Measurements from ENCODE around the gene MGRN1.

Gene MGRN1

DNA sequence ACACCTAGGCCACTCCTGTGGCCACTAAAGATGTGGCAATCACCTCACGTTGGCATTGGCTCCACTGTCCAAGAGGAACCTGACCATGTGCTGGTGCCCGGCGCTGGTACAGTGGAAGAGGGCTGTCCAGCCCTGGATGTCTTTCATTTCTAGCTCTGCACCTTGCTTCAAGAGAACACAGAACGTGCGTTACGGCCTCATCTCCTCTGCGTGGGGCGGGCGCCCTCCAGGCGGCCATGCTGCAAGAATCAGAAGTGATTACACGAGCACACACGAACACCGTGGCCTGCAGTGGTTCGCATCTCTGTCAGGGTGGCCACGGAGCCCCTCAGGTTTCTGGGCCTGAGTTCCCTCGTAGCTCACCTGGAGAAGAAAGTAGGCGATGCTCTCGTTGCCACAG is 102.0 kb downstream of the MGRN1 start:
- TF ChIP-seq YY1 (IDR thresholded peaks at IDR 0.05; ENCODE audit: low read depth) (no peak), EGR1 (IDR thresholded peaks at IDR 0.05) (no peak), ZBTB7A (IDR thresholded peaks at IDR 0.05; ENCODE audit: low read depth) (no peak), TEAD4 (IDR thresholded peaks at IDR 0.05) (no peak), TAF1 (IDR thresholded peaks at IDR 0.05; ENCODE audit: low read depth) (no peak), TCF12 (IDR thresholded peaks at IDR 0.05; ENCODE audit: low read depth) (no peak), NFIC (IDR thresholded peaks at IDR 0.05) (no peak), EP300 (IDR thresholded peaks at IDR 0.05; ENCODE audit: borderline replicate concordance) (no peak), RAD21 (IDR thresholded peaks at IDR 0.05; ENCODE audit: low read depth) (no peak), CEBPB (IDR thresholded peaks at IDR 0.05) (no peak)
- TF ChIP-seq, protein P1, sequence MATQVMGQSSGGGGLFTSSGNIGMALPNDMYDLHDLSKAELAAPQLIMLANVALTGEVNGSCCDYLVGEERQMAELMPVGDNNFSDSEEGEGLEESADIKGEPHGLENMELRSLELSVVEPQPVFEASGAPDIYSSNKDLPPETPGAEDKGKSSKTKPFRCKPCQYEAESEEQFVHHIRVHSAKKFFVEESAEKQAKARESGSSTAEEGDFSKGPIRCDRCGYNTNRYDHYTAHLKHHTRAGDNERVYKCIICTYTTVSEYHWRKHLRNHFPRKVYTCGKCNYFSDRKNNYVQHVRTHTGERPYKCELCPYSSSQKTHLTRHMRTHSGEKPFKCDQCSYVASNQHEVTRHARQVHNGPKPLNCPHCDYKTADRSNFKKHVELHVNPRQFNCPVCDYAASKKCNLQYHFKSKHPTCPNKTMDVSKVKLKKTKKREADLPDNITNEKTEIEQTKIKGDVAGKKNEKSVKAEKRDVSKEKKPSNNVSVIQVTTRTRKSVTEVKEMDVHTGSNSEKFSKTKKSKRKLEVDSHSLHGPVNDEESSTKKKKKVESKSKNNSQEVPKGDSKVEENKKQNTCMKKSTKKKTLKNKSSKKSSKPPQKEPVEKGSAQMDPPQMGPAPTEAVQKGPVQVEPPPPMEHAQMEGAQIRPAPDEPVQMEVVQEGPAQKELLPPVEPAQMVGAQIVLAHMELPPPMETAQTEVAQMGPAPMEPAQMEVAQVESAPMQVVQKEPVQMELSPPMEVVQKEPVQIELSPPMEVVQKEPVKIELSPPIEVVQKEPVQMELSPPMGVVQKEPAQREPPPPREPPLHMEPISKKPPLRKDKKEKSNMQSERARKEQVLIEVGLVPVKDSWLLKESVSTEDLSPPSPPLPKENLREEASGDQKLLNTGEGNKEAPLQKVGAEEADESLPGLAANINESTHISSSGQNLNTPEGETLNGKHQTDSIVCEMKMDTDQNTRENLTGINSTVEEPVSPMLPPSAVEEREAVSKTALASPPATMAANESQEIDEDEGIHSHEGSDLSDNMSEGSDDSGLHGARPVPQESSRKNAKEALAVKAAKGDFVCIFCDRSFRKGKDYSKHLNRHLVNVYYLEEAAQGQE (IDR thresholded peaks at IDR 0.05; ENCODE audit: low read depth): no peak
- TF ChIP-seq, protein P2, sequence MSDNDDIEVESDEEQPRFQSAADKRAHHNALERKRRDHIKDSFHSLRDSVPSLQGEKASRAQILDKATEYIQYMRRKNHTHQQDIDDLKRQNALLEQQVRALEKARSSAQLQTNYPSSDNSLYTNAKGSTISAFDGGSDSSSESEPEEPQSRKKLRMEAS (IDR thresholded peaks at IDR 0.05): no peak
- TF ChIP-seq, protein P3, sequence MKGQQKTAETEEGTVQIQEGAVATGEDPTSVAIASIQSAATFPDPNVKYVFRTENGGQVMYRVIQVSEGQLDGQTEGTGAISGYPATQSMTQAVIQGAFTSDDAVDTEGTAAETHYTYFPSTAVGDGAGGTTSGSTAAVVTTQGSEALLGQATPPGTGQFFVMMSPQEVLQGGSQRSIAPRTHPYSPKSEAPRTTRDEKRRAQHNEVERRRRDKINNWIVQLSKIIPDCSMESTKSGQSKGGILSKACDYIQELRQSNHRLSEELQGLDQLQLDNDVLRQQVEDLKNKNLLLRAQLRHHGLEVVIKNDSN (IDR thresholded peaks at IDR 0.05): no peak

DNA sequence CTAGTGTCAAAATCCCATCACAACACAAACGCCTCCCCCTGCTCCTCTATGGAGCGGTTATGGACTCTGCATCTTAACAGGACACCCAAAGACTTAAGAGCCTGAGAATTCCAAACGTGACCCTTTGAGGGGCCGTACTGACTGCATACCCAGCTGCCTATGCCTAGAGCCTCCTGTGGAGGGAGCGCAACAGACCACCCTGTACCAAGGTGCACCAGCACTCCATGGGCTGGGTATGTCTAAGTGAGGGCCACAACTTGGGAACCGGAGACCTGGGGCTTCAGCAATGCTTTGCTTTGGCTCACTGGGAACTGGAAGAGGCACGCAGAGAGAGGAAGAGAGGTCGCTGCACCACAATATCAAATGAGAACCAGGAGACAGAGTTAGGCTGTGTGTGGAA is 104.0 kb downstream of the MGRN1 start:
- TF ChIP-seq EGR1 (IDR thresholded peaks at IDR 0.05) (no peak), NFIC (IDR thresholded peaks at IDR 0.05) (no peak), RAD21 (IDR thresholded peaks at IDR 0.05; ENCODE audit: low read depth) (no peak), YY1 (IDR thresholded peaks at IDR 0.05; ENCODE audit: low read depth) (no peak), FOXM1 (IDR thresholded peaks at IDR 0.05; ENCODE audit: borderline replicate concordance, low read depth) (no peak), EP300 (IDR thresholded peaks at IDR 0.05; ENCODE audit: borderline replicate concordance) (no peak)
- TF ChIP-seq, protein P2 (IDR thresholded peaks at IDR 0.05): no peak

DNA sequence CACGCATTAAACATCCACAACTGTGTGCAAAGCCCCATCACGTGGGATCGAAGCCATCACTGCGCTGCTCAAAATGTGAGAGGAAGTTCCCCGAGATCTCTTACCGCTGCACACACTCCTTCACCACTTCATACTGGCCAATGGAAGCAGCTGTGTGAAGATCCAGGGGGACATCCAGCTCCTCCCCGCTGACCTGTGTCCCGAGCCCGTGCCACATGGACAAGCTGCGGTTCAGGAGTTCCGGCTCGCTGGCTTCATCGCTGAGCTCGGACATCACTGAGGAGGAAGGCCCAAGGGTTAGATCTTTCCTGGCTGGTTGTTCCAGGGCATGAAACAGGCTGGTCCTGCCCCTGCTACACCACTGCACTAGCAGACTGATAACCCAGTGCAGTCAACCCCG is 105.2 kb downstream of the MGRN1 start:
- TF ChIP-seq RAD21 (IDR thresholded peaks at IDR 0.05; ENCODE audit: low read depth): no peak
- TF ChIP-seq, protein P2 (IDR thresholded peaks at IDR 0.05): no peak
- TF ChIP-seq EGR1 (IDR thresholded peaks at IDR 0.05): no peak
- no peak for TF ChIP-seq TCF12 (IDR thresholded peaks at IDR 0.05; ENCODE audit: low read depth)
- no peak for TF ChIP-seq ZBTB7A (IDR thresholded peaks at IDR 0.05; ENCODE audit: low read depth)
- TF ChIP-seq, protein P1 (IDR thresholded peaks at IDR 0.05; ENCODE audit: low read depth): no peak
- no peak for TF ChIP-seq FOXM1 (IDR thresholded peaks at IDR 0.05; ENCODE audit: borderline replicate concordance, low read depth)
- TF ChIP-seq, protein P3 (IDR thresholded peaks at IDR 0.05): no peak
- TF ChIP-seq CREB1 (IDR thresholded peaks at IDR 0.05; ENCODE audit: low read depth): no peak
- no peak for TF ChIP-seq CEBPB (IDR thresholded peaks at IDR 0.05)
- TF ChIP-seq TAF1 (IDR thresholded peaks at IDR 0.05; ENCODE audit: low read depth): no peak
- no peak for TF ChIP-seq NFIC (IDR thresholded peaks at IDR 0.05)
- no peak for TF ChIP-seq YY1 (IDR thresholded peaks at IDR 0.05; ENCODE audit: low read depth)
- TF ChIP-seq TEAD4 (IDR thresholded peaks at IDR 0.05): no peak
- TF ChIP-seq EP300 (IDR thresholded peaks at IDR 0.05; ENCODE audit: borderline replicate concordance): no peak

DNA sequence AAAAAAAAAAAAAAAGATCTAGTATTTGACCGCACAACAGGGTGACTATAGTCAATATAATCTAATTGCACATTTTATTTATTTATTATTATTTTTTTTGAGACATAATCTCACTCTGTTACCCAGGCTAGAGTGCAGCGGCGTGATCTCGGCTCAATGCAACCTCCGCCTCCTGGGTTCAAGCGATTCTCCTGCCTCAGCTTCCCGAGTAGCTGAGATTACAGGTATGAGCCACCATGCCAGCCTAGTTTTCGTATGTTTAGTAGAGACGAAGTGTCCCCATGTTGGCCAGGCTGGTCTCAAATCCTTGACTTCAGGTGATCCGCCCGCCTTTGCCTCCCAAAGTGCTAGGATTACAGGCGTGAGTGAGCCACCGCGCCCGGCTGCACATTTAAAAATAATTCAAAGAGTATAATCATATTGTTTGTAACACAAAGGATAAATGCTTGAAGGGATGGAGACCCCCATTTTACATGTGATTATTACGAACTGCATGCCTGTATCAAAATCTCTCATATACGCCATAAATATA is 108.7 kb downstream of the MGRN1 start:
- TF ChIP-seq EGR1 (IDR thresholded peaks at IDR 0.05): no peak
- TF ChIP-seq NFIC (IDR thresholded peaks at IDR 0.05): no peak
- no peak for TF ChIP-seq CEBPB (IDR thresholded peaks at IDR 0.05)
- no peak for TF ChIP-seq ZBTB7A (IDR thresholded peaks at IDR 0.05; ENCODE audit: low read depth)

DNA sequence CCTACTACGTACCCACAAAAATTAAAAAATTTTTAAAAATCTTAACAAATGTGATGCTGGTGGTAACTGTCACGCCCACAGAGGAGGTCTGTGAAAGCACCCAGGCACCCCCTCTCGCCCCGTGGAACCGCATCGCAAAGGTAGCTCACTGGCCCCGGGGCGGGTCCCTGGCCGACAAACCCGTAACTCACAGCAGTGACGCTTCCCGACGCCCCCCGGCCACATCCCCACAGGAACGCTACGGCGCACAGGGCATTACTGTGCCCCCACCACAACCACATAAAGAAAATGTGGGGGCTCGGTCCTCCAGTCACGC is 109.1 kb downstream of the MGRN1 start:
- TF ChIP-seq, protein P2 (IDR thresholded peaks at IDR 0.05): no peak
- TF ChIP-seq, protein P3 (IDR thresholded peaks at IDR 0.05): no peak
- TF ChIP-seq EGR1 (IDR thresholded peaks at IDR 0.05) (no peak), FOXM1 (IDR thresholded peaks at IDR 0.05; ENCODE audit: borderline replicate concordance, low read depth) (no peak), RAD21 (IDR thresholded peaks at IDR 0.05; ENCODE audit: low read depth) (no peak), CREB1 (IDR thresholded peaks at IDR 0.05; ENCODE audit: low read depth) (no peak), NFIC (IDR thresholded peaks at IDR 0.05) (no peak), TCF12 (IDR thresholded peaks at IDR 0.05; ENCODE audit: low read depth) (no peak), EP300 (IDR thresholded peaks at IDR 0.05; ENCODE audit: borderline replicate concordance) (no peak)

Measured in Ishikawa (cell line).